ENCODE results near the gene STX10.

STX10 gene

GRCh38 chr19:13127811-13128575 is 22.2 kb downstream of the STX10 start:
- DNase-seq: no peak
- POLR2A ChIA-PET: no interaction called here
- CTCF ChIA-PET: interaction anchor here (0.6 to 2.6 kb wide), 7 partner anchors 8 to 145 kb away, joined by 3 to 8 read pairs (median 4); partner anchors contain the start of gene NACC1
- WGBS (ENCODE audit: insufficient coverage): 98% methylated on average over 6 of the region's 6 CpGs
- no peak overlapping the region for H3K27ac ChIP-seq (ENCODE audit: insufficient read depth in 1 of 2, low read depth in 1 of 2, low read length in 2 of 2, poor library complexity in 1 of 2, severe bottlenecking in 2 of 2)
- peaks cover 0 to 12% (median 9%) of the 10 kb centered on the region in 4 experiments for H3K4me1 ChIP-seq (ENCODE audit: control extremely low read depth in 1 of 4, control insufficient read depth in 4 of 4, insufficient read depth in 4 of 4, low read length in 3 of 4)
- H3K4me3 ChIP-seq (ENCODE audit: control insufficient read depth in 1 of 7, extremely low read depth in 1 of 7, insufficient read depth in 4 of 7, low read depth in 2 of 7, low read length in 6 of 7): no peak overlapping the region
- H3K9me3 ChIP-seq (ENCODE audit: control extremely low read depth in 1 of 5, control insufficient read depth in 4 of 5, insufficient read depth in 2 of 5, low read depth in 1 of 5, low read length in 4 of 5): no peaks in the 10 kb centered on the region
- peaks cover 0 to 45% (median 8%) of the 10 kb centered on the region in 4 experiments for H3K36me3 ChIP-seq (ENCODE audit: control insufficient read depth in 4 of 4, insufficient read depth in 4 of 4, low read length in 3 of 4)
- H3K27me3 ChIP-seq (replicated peaks in 2 of 5; ENCODE audit: control insufficient read depth in 4 of 5, insufficient read depth in 5 of 5, low read length in 4 of 5): no peaks in the 10 kb centered on the region

- Histone ChIP-seq H3K27me3 (replicated peaks in 2 of 5; ENCODE audit: control insufficient read depth in 4 of 5, insufficient read depth in 5 of 5, low read length in 4 of 5) (no peaks in the 10 kb centered on the region), H3K4me1 (ENCODE audit: control extremely low read depth in 1 of 4, control insufficient read depth in 4 of 4, insufficient read depth in 4 of 4, low read length in 3 of 4) (peaks cover 0 to 6% (median 2%) of the 10 kb centered on the region in 4 experiments), H3K27ac (ENCODE audit: insufficient read depth in 1 of 2, low read depth in 1 of 2, low read length in 2 of 2, poor library complexity in 1 of 2, severe bottlenecking in 2 of 2) (no peak overlapping the region), H3K4me3 (ENCODE audit: control insufficient read depth in 1 of 7, extremely low read depth in 1 of 7, insufficient read depth in 4 of 7, low read depth in 2 of 7, low read length in 6 of 7) (no peak overlapping the region), H3K9me3 (ENCODE audit: control extremely low read depth in 1 of 5, control insufficient read depth in 4 of 5, insufficient read depth in 2 of 5, low read depth in 1 of 5, low read length in 4 of 5) (no peaks in the 10 kb centered on the region), H3K36me3 (ENCODE audit: control insufficient read depth in 4 of 4, insufficient read depth in 4 of 4, low read length in 3 of 4) (peaks cover 0 to 49% (median 8%) of the 10 kb centered on the region in 4 experiments)
- POLR2A ChIA-PET: no interaction called here
- no CpG with 5 or more reads among the region's 9 CpGs for WGBS (ENCODE audit: insufficient coverage)
- no peak for DNase-seq
- CTCF ChIA-PET: interaction anchor here (1.0 to 2.6 kb wide), 3 partner anchors 10 to 33 kb away, joined by 3 to 8 read pairs (median 3); partner anchors contain the start of gene NACC1
These were observed 23.1 kb downstream of the STX10 start for GRCh38 chr19:13127051-13127450.

- 95% methylated on average over 18 of the region's 20 CpGs for WGBS (ENCODE audit: insufficient coverage)
- H3K36me3 ChIP-seq (ENCODE audit: control insufficient read depth in 4 of 4, insufficient read depth in 4 of 4, low read length in 3 of 4): peaks cover 0 to 47% (median 11%) of the 10 kb centered on the region in 4 experiments
These were observed 26.9 kb downstream of the STX10 start for GRCh38 chr19:13122980-13123957.

GRCh38 chr19:13122275-13122878 is 27.8 kb downstream of the STX10 start:
- POLR2A ChIA-PET: no interaction called here
- Histone ChIP-seq H3K4me3 (ENCODE audit: control insufficient read depth in 1 of 7, extremely low read depth in 1 of 7, insufficient read depth in 4 of 7, low read depth in 2 of 7, low read length in 6 of 7) (no peak overlapping the region), H3K27ac (ENCODE audit: insufficient read depth in 1 of 2, low read depth in 1 of 2, low read length in 2 of 2, poor library complexity in 1 of 2, severe bottlenecking in 2 of 2) (no peak overlapping the region), H3K27me3 (replicated peaks in 2 of 5; ENCODE audit: control insufficient read depth in 4 of 5, insufficient read depth in 5 of 5, low read length in 4 of 5) (no peaks in the 10 kb centered on the region), H3K4me1 (ENCODE audit: control extremely low read depth in 1 of 4, control insufficient read depth in 4 of 4, insufficient read depth in 4 of 4, low read length in 3 of 4) (peaks cover 0 to 24% (median 19%) of the 10 kb centered on the region in 4 experiments), H3K36me3 (ENCODE audit: control insufficient read depth in 4 of 4, insufficient read depth in 4 of 4, low read length in 3 of 4) (peaks cover 0 to 43% (median 11%) of the 10 kb centered on the region in 4 experiments), H3K9me3 (ENCODE audit: control extremely low read depth in 1 of 5, control insufficient read depth in 4 of 5, insufficient read depth in 2 of 5, low read depth in 1 of 5, low read length in 4 of 5) (no peaks in the 10 kb centered on the region)
- DNase-seq: no peak
- 94% methylated on average over 10 of the region's 13 CpGs for WGBS (ENCODE audit: insufficient coverage)
- CTCF ChIA-PET: interaction anchor here (1.1 kb wide), 2 partner anchors 11 to 61 kb away, joined by 3 to 4 read pairs; no protein-coding TSS in a partner anchor

More at GRCh38 chr19:13122980-13123957, 26.9 kb downstream of the STX10 start:
- no peaks in the 10 kb centered on the region for H3K27me3 ChIP-seq (replicated peaks in 2 of 5; ENCODE audit: control insufficient read depth in 4 of 5, insufficient read depth in 5 of 5, low read length in 4 of 5)
- CTCF ChIA-PET: interaction anchor here (1.1 kb wide), 2 partner anchors 12 to 62 kb away, joined by 3 to 4 read pairs; no protein-coding TSS in a partner anchor
- no peaks in the 10 kb centered on the region for H3K9me3 ChIP-seq (ENCODE audit: control extremely low read depth in 1 of 5, control insufficient read depth in 4 of 5, insufficient read depth in 2 of 5, low read depth in 1 of 5, low read length in 4 of 5)
- no peak overlapping the region for H3K27ac ChIP-seq (ENCODE audit: insufficient read depth in 1 of 2, low read depth in 1 of 2, low read length in 2 of 2, poor library complexity in 1 of 2, severe bottlenecking in 2 of 2)
- no peak for DNase-seq
- POLR2A ChIA-PET: no interaction called here
- peaks cover 0 to 19% (median 14%) of the 10 kb centered on the region in 4 experiments for H3K4me1 ChIP-seq (ENCODE audit: control extremely low read depth in 1 of 4, control insufficient read depth in 4 of 4, insufficient read depth in 4 of 4, low read length in 3 of 4)
- no peak overlapping the region for H3K4me3 ChIP-seq (ENCODE audit: control insufficient read depth in 1 of 7, extremely low read depth in 1 of 7, insufficient read depth in 4 of 7, low read depth in 2 of 7, low read length in 6 of 7)

- DNase-seq: no peak
- Histone ChIP-seq H3K27ac (ENCODE audit: insufficient read depth in 1 of 2, low read depth in 1 of 2, low read length in 2 of 2, poor library complexity in 1 of 2, severe bottlenecking in 2 of 2) (no peak overlapping the region), H3K4me3 (ENCODE audit: control insufficient read depth in 1 of 7, extremely low read depth in 1 of 7, insufficient read depth in 4 of 7, low read depth in 2 of 7, low read length in 6 of 7) (no peak overlapping the region), H3K9me3 (ENCODE audit: control extremely low read depth in 1 of 5, control insufficient read depth in 4 of 5, insufficient read depth in 2 of 5, low read depth in 1 of 5, low read length in 4 of 5) (no peaks in the 10 kb centered on the region), H3K27me3 (replicated peaks in 2 of 5; ENCODE audit: control insufficient read depth in 4 of 5, insufficient read depth in 5 of 5, low read length in 4 of 5) (no peaks in the 10 kb centered on the region), H3K36me3 (ENCODE audit: control insufficient read depth in 4 of 4, insufficient read depth in 4 of 4, low read length in 3 of 4) (peaks cover 0 to 42% (median 11%) of the 10 kb centered on the region in 4 experiments), H3K4me1 (ENCODE audit: control extremely low read depth in 1 of 4, control insufficient read depth in 4 of 4, insufficient read depth in 4 of 4, low read length in 3 of 4) (peaks cover 0 to 31% (median 23%) of the 10 kb centered on the region in 4 experiments)
- CTCF ChIA-PET: interaction anchor here (1.0 to 1.1 kb wide), 2 partner anchors 7 to 15 kb away, joined by 3 read pairs; no protein-coding TSS in a partner anchor
- POLR2A ChIA-PET: no interaction called here
- WGBS (ENCODE audit: insufficient coverage): 93% methylated on average over 13 of the region's 18 CpGs
These were observed 28.5 kb downstream of the STX10 start for GRCh38 chr19:13121551-13122274.

GRCh38 chr19:13120817-13121216 is 29.4 kb downstream of the STX10 start:
- ChIA-PET CTCF (interaction anchor here (1.0 to 1.1 kb wide), 2 partner anchors 8 to 15 kb away, joined by 3 read pairs; no protein-coding TSS in a partner anchor), POLR2A (interaction anchor here (2.9 kb wide), 1 partner anchor 29 kb away, joined by 11 read pairs; the partner anchor contains the start of genes IER2 and STX10)
- Histone ChIP-seq H3K36me3 (ENCODE audit: control insufficient read depth in 4 of 4, insufficient read depth in 4 of 4, low read length in 3 of 4) (peaks cover 0 to 36% (median 5%) of the 10 kb centered on the region in 4 experiments), H3K27me3 (replicated peaks in 2 of 5; ENCODE audit: control insufficient read depth in 4 of 5, insufficient read depth in 5 of 5, low read length in 4 of 5) (no peaks in the 10 kb centered on the region), H3K27ac (ENCODE audit: insufficient read depth in 1 of 2, low read depth in 1 of 2, low read length in 2 of 2, poor library complexity in 1 of 2, severe bottlenecking in 2 of 2) (no peak overlapping the region), H3K4me1 (ENCODE audit: control extremely low read depth in 1 of 4, control insufficient read depth in 4 of 4, insufficient read depth in 4 of 4, low read length in 3 of 4) (peaks cover 0 to 35% (median 28%) of the 10 kb centered on the region in 4 experiments), H3K9me3 (ENCODE audit: control extremely low read depth in 1 of 5, control insufficient read depth in 4 of 5, insufficient read depth in 2 of 5, low read depth in 1 of 5, low read length in 4 of 5) (no peaks in the 10 kb centered on the region), H3K4me3 (ENCODE audit: control insufficient read depth in 1 of 7, extremely low read depth in 1 of 7, insufficient read depth in 4 of 7, low read depth in 2 of 7, low read length in 6 of 7) (no peak overlapping the region)
- DNase-seq: no peak
- WGBS (ENCODE audit: insufficient coverage): 99% methylated on average over 7 of the region's 10 CpGs
